Endothelial cell of umbilical vein (primary cell): Measurements from ENCODE around the gene VLDLR.

ENCODE experiments used
- CTCF ChIP-seq, 2 donors: IDR thresholded peaks; 1 replicate in 1 of 2; 2 replicates in 1 of 2; pipeline ENCODE4 v1.5.1; 2011; ENCODE audit warnings: low read length in 2 of 2, mild to moderate bottlenecking in 2 of 2, moderate library complexity in 2 of 2, control low read depth in 1 of 2, inconsistent platforms in 1 of 2, low read depth in 1 of 2; ENCODE audit not compliant: insufficient read depth in 1 of 2; ENCODE audit errors: extremely low read depth in 1 of 2
- POLR2AphosphoS5 ChIP-seq: IDR thresholded peaks from 2 replicates; pipeline ENCODE4 v1.6.1; 2012; ENCODE audit warnings: low read depth, mild to moderate bottlenecking, control low read depth, low read length, moderate library complexity; ENCODE audit not compliant: insufficient read depth

- TF ChIP-seq CTCF (IDR thresholded peaks at IDR 0.05; ENCODE audit: extremely low read depth in 1 of 2, insufficient read depth in 1 of 2, low read depth in 1 of 2, low read length in 2 of 2) (no peak), POLR2AphosphoS5 (no peak)
Measured at GRCh38 chr9:2602704-2603116, 18.9 kb upstream of the VLDLR start.
